ENCODE data around the gene NFKBIE. TPM values are rescaled to one million over a fixed set of nuclear protein-coding genes. Genes with fewer than 3 reads are reported as not detected.

The NFKBIE gene
- total and polyA plus RNA-seq, 9 of the 15 experiments (the other 6 are each of a cell fraction or from before 2014, with no cell fraction given): 2.1 to 16.4 (median 11.7) TPM

DNA sequence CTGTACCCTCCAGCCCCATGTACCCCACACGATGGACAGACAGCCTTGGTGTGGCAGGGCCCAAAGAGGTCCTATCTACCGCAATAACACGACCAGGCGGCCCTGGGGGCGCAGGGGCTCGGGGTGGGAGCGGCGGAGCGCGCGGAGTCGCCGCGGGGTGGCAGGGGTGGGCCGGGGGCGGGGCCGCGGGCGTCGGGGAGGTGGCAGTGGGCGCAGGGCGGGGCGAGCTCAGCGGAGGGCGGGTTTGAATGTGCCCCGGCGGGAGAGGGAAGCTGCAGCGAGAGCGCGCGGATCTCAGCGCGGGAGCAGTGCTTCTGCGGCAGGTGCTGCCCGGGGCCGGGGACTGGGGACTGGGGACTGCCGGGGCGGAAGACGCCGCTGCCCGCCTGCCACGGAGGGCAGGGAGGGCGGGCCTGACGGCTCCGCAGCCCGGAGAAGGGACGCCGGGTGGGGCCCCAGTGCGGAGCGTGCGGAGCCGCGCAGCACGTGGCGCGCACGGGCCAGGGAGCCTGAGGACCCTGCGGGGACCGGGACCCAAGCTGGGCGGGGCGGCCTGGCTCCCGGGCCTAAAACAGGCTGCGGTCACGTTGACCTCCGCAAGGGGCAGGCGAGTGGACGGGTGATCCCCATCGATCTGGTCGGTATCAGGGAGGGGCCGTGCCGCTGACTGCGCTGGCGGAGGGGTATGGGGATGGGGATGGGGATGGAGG is 41.9 kb downstream of the NFKBIE start, which contains the start of gene SLC29A1 (continued):
- TF ChIP-seq, protein P1, sequence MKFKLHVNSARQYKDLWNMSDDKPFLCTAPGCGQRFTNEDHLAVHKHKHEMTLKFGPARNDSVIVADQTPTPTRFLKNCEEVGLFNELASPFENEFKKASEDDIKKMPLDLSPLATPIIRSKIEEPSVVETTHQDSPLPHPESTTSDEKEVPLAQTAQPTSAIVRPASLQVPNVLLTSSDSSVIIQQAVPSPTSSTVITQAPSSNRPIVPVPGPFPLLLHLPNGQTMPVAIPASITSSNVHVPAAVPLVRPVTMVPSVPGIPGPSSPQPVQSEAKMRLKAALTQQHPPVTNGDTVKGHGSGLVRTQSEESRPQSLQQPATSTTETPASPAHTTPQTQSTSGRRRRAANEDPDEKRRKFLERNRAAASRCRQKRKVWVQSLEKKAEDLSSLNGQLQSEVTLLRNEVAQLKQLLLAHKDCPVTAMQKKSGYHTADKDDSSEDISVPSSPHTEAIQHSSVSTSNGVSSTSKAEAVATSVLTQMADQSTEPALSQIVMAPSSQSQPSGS (CRISPR knock-in tag; IDR thresholded peaks at IDR 0.05): 0 out of 2 replicates have a peak, but pooled peaks have one; percentile 55
- no peak for TF ChIP-seq HMG20A (CRISPR knock-in tag; conservative IDR thresholded peaks at IDR 0.05)
- TF ChIP-seq NR2F6 (CRISPR knock-in tag; IDR thresholded peaks at IDR 0.05): no peak
- TF ChIP-seq NR3C1 (CRISPR knock-in tag; IDR thresholded peaks at IDR 0.05): peak; percentile 84; the same call in 1 of the 2 replicates
- no peak for TF ChIP-seq RBM17 (IDR thresholded peaks at IDR 0.05; ENCODE audit: borderline replicate concordance, low read depth, low read length)
- no peak for TF ChIP-seq ZNF146 (CRISPR knock-in tag; IDR thresholded peaks at IDR 0.05; ENCODE audit: unreplicated experiment)
- TF ChIP-seq, protein P2, sequence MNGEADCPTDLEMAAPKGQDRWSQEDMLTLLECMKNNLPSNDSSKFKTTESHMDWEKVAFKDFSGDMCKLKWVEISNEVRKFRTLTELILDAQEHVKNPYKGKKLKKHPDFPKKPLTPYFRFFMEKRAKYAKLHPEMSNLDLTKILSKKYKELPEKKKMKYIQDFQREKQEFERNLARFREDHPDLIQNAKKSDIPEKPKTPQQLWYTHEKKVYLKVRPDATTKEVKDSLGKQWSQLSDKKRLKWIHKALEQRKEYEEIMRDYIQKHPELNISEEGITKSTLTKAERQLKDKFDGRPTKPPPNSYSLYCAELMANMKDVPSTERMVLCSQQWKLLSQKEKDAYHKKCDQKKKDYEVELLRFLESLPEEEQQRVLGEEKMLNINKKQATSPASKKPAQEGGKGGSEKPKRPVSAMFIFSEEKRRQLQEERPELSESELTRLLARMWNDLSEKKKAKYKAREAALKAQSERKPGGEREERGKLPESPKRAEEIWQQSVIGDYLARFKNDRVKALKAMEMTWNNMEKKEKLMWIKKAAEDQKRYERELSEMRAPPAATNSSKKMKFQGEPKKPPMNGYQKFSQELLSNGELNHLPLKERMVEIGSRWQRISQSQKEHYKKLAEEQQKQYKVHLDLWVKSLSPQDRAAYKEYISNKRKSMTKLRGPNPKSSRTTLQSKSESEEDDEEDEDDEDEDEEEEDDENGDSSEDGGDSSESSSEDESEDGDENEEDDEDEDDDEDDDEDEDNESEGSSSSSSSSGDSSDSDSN (IDR thresholded peaks at IDR 0.05; ENCODE audit: borderline replicate concordance in 1 of 2, low read depth in 2 of 2, low read length in 2 of 2): peak in 1 of 2 experiments; percentile 70; a peak in 1 of 4 replicates
- TF ChIP-seq BHLHE40 (IDR thresholded peaks at IDR 0.05; ENCODE audit: low read length): peak; percentile 97
- TF ChIP-seq, protein P3, sequence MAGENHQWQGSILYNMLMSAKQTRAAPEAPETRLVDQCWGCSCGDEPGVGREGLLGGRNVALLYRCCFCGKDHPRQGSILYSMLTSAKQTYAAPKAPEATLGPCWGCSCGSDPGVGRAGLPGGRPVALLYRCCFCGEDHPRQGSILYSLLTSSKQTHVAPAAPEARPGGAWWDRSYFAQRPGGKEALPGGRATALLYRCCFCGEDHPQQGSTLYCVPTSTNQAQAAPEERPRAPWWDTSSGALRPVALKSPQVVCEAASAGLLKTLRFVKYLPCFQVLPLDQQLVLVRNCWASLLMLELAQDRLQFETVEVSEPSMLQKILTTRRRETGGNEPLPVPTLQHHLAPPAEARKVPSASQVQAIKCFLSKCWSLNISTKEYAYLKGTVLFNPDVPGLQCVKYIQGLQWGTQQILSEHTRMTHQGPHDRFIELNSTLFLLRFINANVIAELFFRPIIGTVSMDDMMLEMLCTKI (IDR thresholded peaks at IDR 0.05; ENCODE audit: partially characterized antibody): no peak
- TF ChIP-seq RBBP5 (IDR thresholded peaks at IDR 0.05; ENCODE audit: borderline replicate concordance, insufficient read depth, low read length, poor library complexity, severe bottlenecking): peak; percentile 80
- TF ChIP-seq, protein P4, sequence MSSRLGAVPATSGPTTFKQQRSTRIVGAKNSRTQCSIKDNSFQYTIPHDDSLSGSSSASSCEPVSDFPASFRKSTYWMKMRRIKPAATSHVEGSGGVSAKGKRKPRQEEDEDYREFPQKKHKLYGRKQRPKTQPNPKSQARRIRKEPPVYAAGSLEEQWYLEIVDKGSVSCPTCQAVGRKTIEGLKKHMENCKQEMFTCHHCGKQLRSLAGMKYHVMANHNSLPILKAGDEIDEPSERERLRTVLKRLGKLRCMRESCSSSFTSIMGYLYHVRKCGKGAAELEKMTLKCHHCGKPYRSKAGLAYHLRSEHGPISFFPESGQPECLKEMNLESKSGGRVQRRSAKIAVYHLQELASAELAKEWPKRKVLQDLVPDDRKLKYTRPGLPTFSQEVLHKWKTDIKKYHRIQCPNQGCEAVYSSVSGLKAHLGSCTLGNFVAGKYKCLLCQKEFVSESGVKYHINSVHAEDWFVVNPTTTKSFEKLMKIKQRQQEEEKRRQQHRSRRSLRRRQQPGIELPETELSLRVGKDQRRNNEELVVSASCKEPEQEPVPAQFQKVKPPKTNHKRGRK (tag; IDR thresholded peaks at IDR 0.05): no peak
- TF ChIP-seq, protein P5, sequence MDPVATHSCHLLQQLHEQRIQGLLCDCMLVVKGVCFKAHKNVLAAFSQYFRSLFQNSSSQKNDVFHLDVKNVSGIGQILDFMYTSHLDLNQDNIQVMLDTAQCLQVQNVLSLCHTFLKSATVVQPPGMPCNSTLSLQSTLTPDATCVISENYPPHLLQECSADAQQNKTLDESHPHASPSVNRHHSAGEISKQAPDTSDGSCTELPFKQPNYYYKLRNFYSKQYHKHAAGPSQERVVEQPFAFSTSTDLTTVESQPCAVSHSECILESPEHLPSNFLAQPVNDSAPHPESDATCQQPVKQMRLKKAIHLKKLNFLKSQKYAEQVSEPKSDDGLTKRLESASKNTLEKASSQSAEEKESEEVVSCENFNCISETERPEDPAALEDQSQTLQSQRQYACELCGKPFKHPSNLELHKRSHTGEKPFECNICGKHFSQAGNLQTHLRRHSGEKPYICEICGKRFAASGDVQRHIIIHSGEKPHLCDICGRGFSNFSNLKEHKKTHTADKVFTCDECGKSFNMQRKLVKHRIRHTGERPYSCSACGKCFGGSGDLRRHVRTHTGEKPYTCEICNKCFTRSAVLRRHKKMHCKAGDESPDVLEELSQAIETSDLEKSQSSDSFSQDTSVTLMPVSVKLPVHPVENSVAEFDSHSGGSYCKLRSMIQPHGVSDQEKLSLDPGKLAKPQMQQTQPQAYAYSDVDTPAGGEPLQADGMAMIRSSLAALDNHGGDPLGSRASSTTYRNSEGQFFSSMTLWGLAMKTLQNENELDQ (CRISPR knock-in tag; IDR thresholded peaks at IDR 0.05; ENCODE audit: borderline replicate concordance): no peak
- TF ChIP-seq SNRNP70 (optimal IDR thresholded peaks at IDR 0.05; ENCODE audit: low read depth, low read length): no peak
- TF ChIP-seq, protein P6, sequence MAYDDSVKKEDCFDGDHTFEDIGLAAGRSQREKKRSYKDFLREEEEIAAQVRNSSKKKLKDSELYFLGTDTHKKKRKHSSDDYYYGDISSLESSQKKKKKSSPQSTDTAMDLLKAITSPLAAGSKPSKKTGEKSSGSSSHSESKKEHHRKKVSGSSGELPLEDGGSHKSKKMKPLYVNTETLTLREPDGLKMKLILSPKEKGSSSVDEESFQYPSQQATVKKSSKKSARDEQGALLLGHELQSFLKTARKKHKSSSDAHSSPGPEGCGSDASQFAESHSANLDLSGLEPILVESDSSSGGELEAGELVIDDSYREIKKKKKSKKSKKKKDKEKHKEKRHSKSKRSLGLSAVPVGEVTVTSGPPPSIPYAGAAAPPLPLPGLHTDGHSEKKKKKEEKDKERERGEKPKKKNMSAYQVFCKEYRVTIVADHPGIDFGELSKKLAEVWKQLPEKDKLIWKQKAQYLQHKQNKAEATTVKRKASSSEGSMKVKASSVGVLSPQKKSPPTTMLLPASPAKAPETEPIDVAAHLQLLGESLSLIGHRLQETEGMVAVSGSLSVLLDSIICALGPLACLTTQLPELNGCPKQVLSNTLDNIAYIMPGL (CRISPR knock-in tag; IDR thresholded peaks at IDR 0.05): no peak
- no peak for TF ChIP-seq POLR3G (IDR thresholded peaks at IDR 0.05; ENCODE audit: extremely low read depth, insufficient read length, insufficient replicate concordance)
